C4-2B (cell line): ENCODE measurements around the gene PCDHGA4.

Source experiments
- ZFX ChIP-seq: fragments of 450-650 bp; IDR thresholded peaks from 2 replicates; pipeline ENCODE4 v1.6.1; 2017
- TF ChIP-seq, protein P1 (sequence below): fragments of 450-650 bp; conservative IDR thresholded peaks from 2 replicates; pipeline ENCODE4 v1.5.1; 2017; ENCODE audit warnings: mild to moderate bottlenecking

DNA sequence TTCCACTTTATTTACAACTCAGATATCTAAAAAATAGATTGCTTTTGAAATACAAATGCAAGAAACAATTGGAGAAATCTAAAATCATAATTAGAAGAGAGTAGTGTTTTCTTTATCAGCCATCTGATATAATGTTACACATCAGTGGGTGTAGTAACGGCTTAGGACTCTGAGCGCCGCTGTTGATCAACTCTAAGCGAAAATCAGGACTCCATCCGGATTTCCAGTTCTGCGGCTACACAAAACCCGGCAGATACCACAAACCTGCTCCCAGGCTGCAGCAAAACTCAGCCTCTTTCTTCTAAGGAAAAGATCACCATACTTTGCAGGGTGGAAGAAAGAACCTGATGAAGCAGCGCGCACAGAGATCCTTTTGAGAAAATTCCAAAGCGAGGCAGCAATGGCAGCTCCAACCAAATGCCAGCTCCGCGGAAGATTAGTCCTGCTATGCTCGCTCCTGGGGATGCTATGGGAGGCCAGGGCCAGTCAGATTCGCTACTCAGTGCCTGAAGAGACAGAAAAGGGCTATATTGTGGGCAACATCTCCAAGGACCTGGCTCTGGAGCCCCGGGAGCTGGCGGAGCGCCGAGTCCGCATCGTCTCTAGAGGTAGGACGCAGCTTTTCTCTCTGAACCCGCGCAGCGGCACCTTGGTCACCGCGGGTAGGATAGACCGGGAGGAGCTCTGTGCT, 47.9 kb downstream of the PCDHGA4 start, which contains the start of gene PCDHGA9:
- TF ChIP-seq, protein P1, sequence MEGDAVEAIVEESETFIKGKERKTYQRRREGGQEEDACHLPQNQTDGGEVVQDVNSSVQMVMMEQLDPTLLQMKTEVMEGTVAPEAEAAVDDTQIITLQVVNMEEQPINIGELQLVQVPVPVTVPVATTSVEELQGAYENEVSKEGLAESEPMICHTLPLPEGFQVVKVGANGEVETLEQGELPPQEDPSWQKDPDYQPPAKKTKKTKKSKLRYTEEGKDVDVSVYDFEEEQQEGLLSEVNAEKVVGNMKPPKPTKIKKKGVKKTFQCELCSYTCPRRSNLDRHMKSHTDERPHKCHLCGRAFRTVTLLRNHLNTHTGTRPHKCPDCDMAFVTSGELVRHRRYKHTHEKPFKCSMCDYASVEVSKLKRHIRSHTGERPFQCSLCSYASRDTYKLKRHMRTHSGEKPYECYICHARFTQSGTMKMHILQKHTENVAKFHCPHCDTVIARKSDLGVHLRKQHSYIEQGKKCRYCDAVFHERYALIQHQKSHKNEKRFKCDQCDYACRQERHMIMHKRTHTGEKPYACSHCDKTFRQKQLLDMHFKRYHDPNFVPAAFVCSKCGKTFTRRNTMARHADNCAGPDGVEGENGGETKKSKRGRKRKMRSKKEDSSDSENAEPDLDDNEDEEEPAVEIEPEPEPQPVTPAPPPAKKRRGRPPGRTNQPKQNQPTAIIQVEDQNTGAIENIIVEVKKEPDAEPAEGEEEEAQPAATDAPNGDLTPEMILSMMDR: peak; percentile 80
- TF ChIP-seq ZFX: no peak
